ENCODE measurements around the gene TAF4B. TPM values are rescaled to one million over a fixed set of nuclear protein-coding genes. Genes with fewer than 3 reads are reported as not detected.

TAF4B gene
- total and polyA plus RNA-seq, 7 donors = 0.46 to 10.9 (median 6.4) TPM

DNA sequence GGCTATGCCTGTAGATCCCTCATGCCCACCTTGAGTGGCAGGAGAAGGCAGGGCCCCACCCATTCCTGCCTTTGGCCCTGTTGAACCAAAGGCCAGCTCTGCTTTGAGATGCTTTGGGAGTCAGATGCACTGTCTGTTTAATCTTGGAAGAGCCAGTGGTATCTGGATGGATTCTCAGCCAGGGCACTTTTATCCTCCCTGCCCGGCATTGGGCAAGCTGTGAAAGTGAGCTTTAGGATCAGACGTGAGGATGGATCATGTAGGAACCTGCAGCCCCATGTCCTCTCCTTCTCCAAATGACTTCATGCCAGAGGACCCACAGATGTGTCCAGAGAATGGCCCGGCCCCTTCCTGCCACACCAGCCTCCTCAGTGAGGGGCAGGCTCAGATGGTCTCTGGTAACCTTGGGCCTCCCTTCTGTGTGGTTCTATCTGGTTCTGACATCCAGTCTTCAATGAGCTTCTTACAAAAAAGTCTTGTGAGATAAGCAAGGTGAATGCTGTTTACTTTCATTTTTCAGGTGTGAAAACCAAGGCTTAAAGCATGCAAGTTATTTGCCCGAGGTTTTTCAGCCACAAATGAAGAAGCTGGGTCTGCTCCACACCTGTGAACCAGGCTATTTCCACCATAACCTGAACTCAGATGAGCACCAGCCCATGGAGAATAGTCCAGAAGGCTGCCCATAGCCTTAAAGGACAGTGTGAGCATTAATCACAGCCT, 198.3 kb downstream of the TAF4B start:
- 75 to 79% methylated on average over 4 of the region's 4 CpGs for whole genome bisulfite sequencing, 2 donors
- no peak overlapping the region for H3K27ac ChIP-seq
- peak; percentile 32 for DNase-seq

GRCh38 chr18:26425148-26425531, 198.9 kb downstream of the TAF4B start:
- Histone ChIP-seq H3K9me3 (no peaks in the 10 kb centered on the region), H3K4me3 (no peak overlapping the region), H3K4me1 (no peaks in the 10 kb centered on the region), H3K27me3 (no peaks in the 10 kb centered on the region), H3K27ac (no peak overlapping the region), H3K36me3 (no peaks in the 10 kb centered on the region)
- TF ChIP-seq POLR2AphosphoS5 (IDR thresholded peaks at IDR 0.05) (no peak), POLR2A (IDR thresholded peaks at IDR 0.05) (no peak), EP300 (IDR thresholded peaks at IDR 0.05) (no peak)
- TF ChIP-seq, protein P1, sequence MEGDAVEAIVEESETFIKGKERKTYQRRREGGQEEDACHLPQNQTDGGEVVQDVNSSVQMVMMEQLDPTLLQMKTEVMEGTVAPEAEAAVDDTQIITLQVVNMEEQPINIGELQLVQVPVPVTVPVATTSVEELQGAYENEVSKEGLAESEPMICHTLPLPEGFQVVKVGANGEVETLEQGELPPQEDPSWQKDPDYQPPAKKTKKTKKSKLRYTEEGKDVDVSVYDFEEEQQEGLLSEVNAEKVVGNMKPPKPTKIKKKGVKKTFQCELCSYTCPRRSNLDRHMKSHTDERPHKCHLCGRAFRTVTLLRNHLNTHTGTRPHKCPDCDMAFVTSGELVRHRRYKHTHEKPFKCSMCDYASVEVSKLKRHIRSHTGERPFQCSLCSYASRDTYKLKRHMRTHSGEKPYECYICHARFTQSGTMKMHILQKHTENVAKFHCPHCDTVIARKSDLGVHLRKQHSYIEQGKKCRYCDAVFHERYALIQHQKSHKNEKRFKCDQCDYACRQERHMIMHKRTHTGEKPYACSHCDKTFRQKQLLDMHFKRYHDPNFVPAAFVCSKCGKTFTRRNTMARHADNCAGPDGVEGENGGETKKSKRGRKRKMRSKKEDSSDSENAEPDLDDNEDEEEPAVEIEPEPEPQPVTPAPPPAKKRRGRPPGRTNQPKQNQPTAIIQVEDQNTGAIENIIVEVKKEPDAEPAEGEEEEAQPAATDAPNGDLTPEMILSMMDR (IDR thresholded peaks at IDR 0.05) = no peak
- WGBS, 2 donors = 84 to 86% methylated on average over 5 of the region's 5 CpGs
- intact Hi-C loops (cut with DNase I) = no loop called here
- peak; percentile 1 for DNase-seq

More for the DNA sequence above, 198.3 kb downstream of the TAF4B start:
- no peak for TF ChIP-seq EP300 (IDR thresholded peaks at IDR 0.05)
- TF ChIP-seq POLR2AphosphoS5 (IDR thresholded peaks at IDR 0.05) = no peak
- H3K4me3 ChIP-seq = no peak overlapping the region
- no peaks in the 10 kb centered on the region for H3K36me3 ChIP-seq
- H3K27me3 ChIP-seq = no peaks in the 10 kb centered on the region
- H3K9me3 ChIP-seq = no peaks in the 10 kb centered on the region
- no peaks in the 10 kb centered on the region for H3K4me1 ChIP-seq
- intact Hi-C loops (cut with DNase I) = no loop called here

DNA sequence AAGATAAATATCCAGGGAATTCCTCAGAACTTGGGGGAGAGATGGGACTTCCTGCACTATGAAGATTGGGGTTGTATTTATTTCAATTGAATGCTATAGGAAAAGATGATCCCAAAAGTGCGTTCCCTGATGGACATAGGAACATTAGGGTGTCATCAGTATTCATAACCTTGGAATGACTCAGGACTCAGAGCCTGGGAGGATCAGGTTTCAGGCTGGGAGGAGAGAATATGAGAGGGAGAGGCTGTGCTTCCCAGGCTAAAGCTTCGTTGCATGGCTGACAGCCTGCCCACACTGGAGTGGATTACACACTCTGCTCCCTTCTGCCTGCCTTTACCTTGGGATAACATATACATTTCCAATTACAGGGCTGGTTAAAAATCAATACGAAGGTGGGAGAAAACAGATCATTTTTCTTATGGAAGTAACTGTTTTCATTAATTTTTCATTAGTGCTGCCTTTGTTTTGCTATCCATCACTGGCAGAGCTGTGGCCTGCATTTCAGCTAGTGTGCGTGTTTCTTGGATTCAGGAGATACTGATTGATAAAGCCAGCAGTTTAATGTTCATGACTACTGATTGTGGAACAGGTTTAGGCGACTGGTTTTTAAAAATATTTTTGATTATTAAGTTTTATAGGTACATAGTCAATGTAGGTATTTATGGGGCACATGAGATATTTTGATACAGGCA, 203.4 kb downstream of the TAF4B start:
- H3K9me3 ChIP-seq = no peaks in the 10 kb centered on the region
- no peak overlapping the region for H3K4me3 ChIP-seq
- WGBS, 2 donors = 57 to 66% methylated on average over 5 of the region's 5 CpGs
- peak; percentile 18 for DNase-seq
- no peak for TF ChIP-seq POLR2AphosphoS5 (IDR thresholded peaks at IDR 0.05)
- no peak for TF ChIP-seq EP300 (IDR thresholded peaks at IDR 0.05)
- TF ChIP-seq POLR2A (IDR thresholded peaks at IDR 0.05) = no peak
- TF ChIP-seq, protein P1 (IDR thresholded peaks at IDR 0.05) = no peak
- H3K36me3 ChIP-seq = no peaks in the 10 kb centered on the region
- no peak overlapping the region for H3K27ac ChIP-seq
- intact Hi-C loops (cut with DNase I) = no loop called here
- H3K4me1 ChIP-seq = no peaks in the 10 kb centered on the region
- H3K27me3 ChIP-seq = no peaks in the 10 kb centered on the region

- intact Hi-C loops (cut with DNase I) = no loop called here
- WGBS, 2 donors = 83% methylated on average over 5 of the region's 5 CpGs
- no peak overlapping the region for H3K27ac ChIP-seq
- no peaks in the 10 kb centered on the region for H3K36me3 ChIP-seq
- no peak for DNase-seq
- H3K9me3 ChIP-seq = no peaks in the 10 kb centered on the region
- no peaks in the 10 kb centered on the region for H3K4me1 ChIP-seq
- H3K4me3 ChIP-seq = no peak overlapping the region
- H3K27me3 ChIP-seq = no peaks in the 10 kb centered on the region
- TF ChIP-seq EP300 (IDR thresholded peaks at IDR 0.05) (no peak), POLR2A (IDR thresholded peaks at IDR 0.05) (no peak), POLR2AphosphoS5 (IDR thresholded peaks at IDR 0.05) (no peak)
- TF ChIP-seq, protein P1 (IDR thresholded peaks at IDR 0.05) = no peak
Measured at GRCh38 chr18:26432651-26433424, 206.6 kb downstream of the TAF4B start.

DNA sequence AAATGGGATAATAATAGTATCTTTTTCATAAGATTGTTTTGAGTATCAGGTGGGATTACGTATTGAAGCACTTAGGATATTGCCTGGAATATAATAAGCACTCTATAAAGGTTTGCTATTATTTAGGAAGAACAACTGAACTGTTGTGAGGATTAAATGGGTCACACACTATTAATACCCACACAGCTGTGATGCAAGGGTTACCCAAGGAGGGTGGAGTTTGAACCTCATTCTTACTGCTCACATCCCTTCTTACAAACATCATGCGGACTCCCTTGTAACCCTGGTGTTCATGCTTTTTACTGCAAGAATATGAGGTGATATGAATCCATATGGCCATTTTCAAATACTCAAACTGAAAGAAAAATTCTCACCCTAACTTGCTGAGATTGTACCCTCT, 208.6 kb downstream of the TAF4B start:
- H3K4me3 ChIP-seq = no peak overlapping the region
- TF ChIP-seq POLR2A (IDR thresholded peaks at IDR 0.05) = no peak
- intact Hi-C loops (cut with DNase I) = no loop called here
- H3K27me3 ChIP-seq = no peaks in the 10 kb centered on the region
- no peak overlapping the region for H3K27ac ChIP-seq
- no peaks in the 10 kb centered on the region for H3K9me3 ChIP-seq
- DNase-seq = no peak
- 67 to 86% methylated on average over 2 of the region's 2 CpGs for WGBS, 2 donors
- H3K4me1 ChIP-seq = no peaks in the 10 kb centered on the region
- H3K36me3 ChIP-seq = no peaks in the 10 kb centered on the region

Measured in sigmoid colon (tissue), 7 donors.